ENCODE results near the gene FGF4.

Gene FGF4

GRCh38 chr11:69791276-69792180 is 16.4 kb upstream of the FGF4 start:
- TF ChIP-seq CTCF (IDR thresholded peaks at IDR 0.05; ENCODE audit: low read depth, low read length) = no peak
- H3K4me3 ChIP-seq (ENCODE audit: low read depth, low read length) = no peak overlapping the region

GRCh38 chr11:69788956-69789355 is 13.8 kb upstream of the FGF4 start:
- TF ChIP-seq CTCF (IDR thresholded peaks at IDR 0.05; ENCODE audit: low read depth, low read length) = no peak
- no peak overlapping the region for H3K4me3 ChIP-seq (ENCODE audit: low read depth, low read length)

GRCh38 chr11:69787906-69788305 is 12.8 kb upstream of the FGF4 start:
- H3K4me3 ChIP-seq (ENCODE audit: low read depth, low read length) = no peak overlapping the region
- no peak for TF ChIP-seq CTCF (IDR thresholded peaks at IDR 0.05; ENCODE audit: low read depth, low read length)

- TF ChIP-seq CTCF (IDR thresholded peaks at IDR 0.05; ENCODE audit: low read depth, low read length) = no peak
- no peak overlapping the region for H3K4me3 ChIP-seq (ENCODE audit: low read depth, low read length)
Measured at GRCh38 chr11:69787457-69787856, 12.3 kb upstream of the FGF4 start.

GRCh38 chr11:69781241-69781640 is 6.1 kb upstream of the FGF4 start:
- TF ChIP-seq CTCF (IDR thresholded peaks at IDR 0.05; ENCODE audit: low read depth, low read length) = no peak
- no peak overlapping the region for H3K4me3 ChIP-seq (ENCODE audit: low read depth, low read length)

- no peak for TF ChIP-seq CTCF (IDR thresholded peaks at IDR 0.05; ENCODE audit: low read depth, low read length)
- H3K4me3 ChIP-seq (ENCODE audit: low read depth, low read length) = no peak overlapping the region
Measured at GRCh38 chr11:69778373-69778772, 3.2 kb upstream of the FGF4 start.

GRCh38 chr11:69774354-69775162 is 583 bp downstream of the FGF4 start:
- H3K4me3 ChIP-seq (ENCODE audit: low read depth, low read length) = no peak overlapping the region
- TF ChIP-seq CTCF (IDR thresholded peaks at IDR 0.05; ENCODE audit: low read depth, low read length) = no peak

Data from WI38 (cell line).